Measurements from ENCODE around the gene TMC5.
"Not testable (repeated sequence)": the region's sequence is repeated elsewhere in the genome, so short reads cannot be mapped to it uniquely, and the experiment has no call there.

Gene TMC5, protein sequence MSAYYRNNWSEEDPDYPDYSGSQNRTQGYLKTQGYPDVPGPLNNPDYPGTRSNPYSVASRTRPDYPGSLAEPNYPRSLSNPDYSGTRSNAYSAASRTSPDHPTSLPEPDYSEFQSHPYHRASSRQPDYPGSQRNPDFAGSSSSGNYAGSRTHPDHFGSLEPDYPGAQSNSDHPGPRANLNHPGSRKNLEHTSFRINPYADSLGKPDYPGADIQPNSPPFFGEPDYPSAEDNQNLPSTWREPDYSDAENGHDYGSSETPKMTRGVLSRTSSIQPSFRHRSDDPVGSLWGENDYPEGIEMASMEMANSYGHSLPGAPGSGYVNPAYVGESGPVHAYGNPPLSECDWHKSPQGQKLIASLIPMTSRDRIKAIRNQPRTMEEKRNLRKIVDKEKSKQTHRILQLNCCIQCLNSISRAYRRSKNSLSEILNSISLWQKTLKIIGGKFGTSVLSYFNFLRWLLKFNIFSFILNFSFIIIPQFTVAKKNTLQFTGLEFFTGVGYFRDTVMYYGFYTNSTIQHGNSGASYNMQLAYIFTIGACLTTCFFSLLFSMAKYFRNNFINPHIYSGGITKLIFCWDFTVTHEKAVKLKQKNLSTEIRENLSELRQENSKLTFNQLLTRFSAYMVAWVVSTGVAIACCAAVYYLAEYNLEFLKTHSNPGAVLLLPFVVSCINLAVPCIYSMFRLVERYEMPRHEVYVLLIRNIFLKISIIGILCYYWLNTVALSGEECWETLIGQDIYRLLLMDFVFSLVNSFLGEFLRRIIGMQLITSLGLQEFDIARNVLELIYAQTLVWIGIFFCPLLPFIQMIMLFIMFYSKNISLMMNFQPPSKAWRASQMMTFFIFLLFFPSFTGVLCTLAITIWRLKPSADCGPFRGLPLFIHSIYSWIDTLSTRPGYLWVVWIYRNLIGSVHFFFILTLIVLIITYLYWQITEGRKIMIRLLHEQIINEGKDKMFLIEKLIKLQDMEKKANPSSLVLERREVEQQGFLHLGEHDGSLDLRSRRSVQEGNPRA

DNA sequence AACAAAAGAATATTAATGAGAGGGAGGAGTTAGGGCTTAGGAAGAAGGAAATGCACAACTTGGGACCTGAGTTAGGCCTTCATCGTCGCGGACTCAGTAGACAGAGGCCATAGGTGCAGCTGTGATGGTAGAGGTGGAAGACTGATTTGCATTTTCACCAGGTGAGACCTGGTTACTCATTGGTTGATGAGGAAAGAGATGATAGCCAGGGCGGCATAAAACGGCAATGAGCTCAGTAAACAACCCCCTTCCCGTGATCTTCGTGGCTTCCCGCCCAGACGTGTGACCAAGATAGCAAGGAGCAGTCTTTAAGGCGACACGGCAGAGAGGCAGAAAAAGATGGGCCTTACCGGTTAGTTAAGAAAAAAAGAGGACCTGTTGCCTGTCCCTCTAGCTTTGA lies at the start of gene TMC5:
Gene TMC5 (plus strand): TSS at position 244 of the 400 bp plus-strand sequence. CDS start 22,156 bp downstream, outside the sequence.
- Histone ChIP-seq H4K20me1 (ENCODE audit: control insufficient read depth, insufficient read depth, low read depth, low read length) (no peaks in the 10 kb centered on the region), H3K36me3 (ENCODE audit: control insufficient read depth, low read length) (no peaks in the 10 kb centered on the region), H3K9me2 (replicated peaks; ENCODE audit: control insufficient read depth, low read length) (no peaks in the 10 kb centered on the region), H3K9me3 (ENCODE audit: control insufficient read depth, insufficient read depth, low read length) (no peaks in the 10 kb centered on the region), H3K4me1 (ENCODE audit: control insufficient read depth, low read length) (peaks cover 4% of the 10 kb centered on the region; the same call in 1 of the 2 replicates), H3K27me3 (ENCODE audit: control insufficient read depth, low read length) (peaks cover 4% of the 10 kb centered on the region; the same call in 1 of the 2 replicates), H3K4me3 (ENCODE audit: low read length) (no peak within 1 kb of the TSS), H3F3A (ENCODE audit: control insufficient read depth, insufficient read depth) (no peaks in the 10 kb centered on the region), H3K4me2 (ENCODE audit: low read length) (no peak within 1 kb of the TSS), H3K79me2 (ENCODE audit: control insufficient read depth, low read length) (no peaks in the 10 kb centered on the region), H3K27ac (ENCODE audit: low read depth, low read length) (no peak within 1 kb of the TSS)
- no peak for TF ChIP-seq EZH2phosphoT487 (IDR thresholded peaks at IDR 0.05; ENCODE audit: borderline replicate concordance, low read length)
- TF ChIP-seq, protein P1, sequence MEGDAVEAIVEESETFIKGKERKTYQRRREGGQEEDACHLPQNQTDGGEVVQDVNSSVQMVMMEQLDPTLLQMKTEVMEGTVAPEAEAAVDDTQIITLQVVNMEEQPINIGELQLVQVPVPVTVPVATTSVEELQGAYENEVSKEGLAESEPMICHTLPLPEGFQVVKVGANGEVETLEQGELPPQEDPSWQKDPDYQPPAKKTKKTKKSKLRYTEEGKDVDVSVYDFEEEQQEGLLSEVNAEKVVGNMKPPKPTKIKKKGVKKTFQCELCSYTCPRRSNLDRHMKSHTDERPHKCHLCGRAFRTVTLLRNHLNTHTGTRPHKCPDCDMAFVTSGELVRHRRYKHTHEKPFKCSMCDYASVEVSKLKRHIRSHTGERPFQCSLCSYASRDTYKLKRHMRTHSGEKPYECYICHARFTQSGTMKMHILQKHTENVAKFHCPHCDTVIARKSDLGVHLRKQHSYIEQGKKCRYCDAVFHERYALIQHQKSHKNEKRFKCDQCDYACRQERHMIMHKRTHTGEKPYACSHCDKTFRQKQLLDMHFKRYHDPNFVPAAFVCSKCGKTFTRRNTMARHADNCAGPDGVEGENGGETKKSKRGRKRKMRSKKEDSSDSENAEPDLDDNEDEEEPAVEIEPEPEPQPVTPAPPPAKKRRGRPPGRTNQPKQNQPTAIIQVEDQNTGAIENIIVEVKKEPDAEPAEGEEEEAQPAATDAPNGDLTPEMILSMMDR (IDR thresholded peaks at IDR 0.05; ENCODE audit: low read depth, low read length, poor library complexity, severe bottlenecking), result no peak

DNA sequence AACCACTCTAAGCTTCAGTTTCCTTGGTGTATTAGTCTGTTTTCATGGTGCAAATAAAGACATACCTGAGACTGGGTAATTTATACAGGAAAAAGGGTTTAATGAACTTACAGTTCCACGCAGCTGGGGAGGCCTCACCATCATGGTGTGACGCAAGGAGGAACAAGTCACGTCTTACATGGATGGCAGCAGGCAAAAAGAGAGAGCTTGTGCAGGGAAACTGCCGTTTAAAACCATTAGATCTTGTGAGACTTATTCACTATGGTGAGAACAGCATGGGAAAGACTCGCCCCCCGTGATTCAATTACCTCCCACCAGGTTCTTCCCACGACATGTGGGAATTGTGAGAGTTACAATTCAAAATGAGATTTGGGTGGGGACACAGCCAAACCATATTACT lies 45.1 kb upstream of the TMC5 start:
- not testable (repeated sequence) for H3K4me2 ChIP-seq (ENCODE audit: low read length); H4K20me1 ChIP-seq (ENCODE audit: control insufficient read depth, insufficient read depth, low read depth, low read length); H3K27ac ChIP-seq (ENCODE audit: low read depth, low read length); H3K4me3 ChIP-seq (ENCODE audit: low read length); H3K79me2 ChIP-seq (ENCODE audit: control insufficient read depth, low read length); H3K9me2 ChIP-seq (replicated peaks; ENCODE audit: control insufficient read depth, low read length); H3F3A ChIP-seq (ENCODE audit: control insufficient read depth, insufficient read depth); H3K4me1 ChIP-seq (ENCODE audit: control insufficient read depth, low read length); H3K9me3 ChIP-seq (ENCODE audit: control insufficient read depth, insufficient read depth, low read length); H3K27me3 ChIP-seq (ENCODE audit: control insufficient read depth, low read length); H3K36me3 ChIP-seq (ENCODE audit: control insufficient read depth, low read length)

DNA sequence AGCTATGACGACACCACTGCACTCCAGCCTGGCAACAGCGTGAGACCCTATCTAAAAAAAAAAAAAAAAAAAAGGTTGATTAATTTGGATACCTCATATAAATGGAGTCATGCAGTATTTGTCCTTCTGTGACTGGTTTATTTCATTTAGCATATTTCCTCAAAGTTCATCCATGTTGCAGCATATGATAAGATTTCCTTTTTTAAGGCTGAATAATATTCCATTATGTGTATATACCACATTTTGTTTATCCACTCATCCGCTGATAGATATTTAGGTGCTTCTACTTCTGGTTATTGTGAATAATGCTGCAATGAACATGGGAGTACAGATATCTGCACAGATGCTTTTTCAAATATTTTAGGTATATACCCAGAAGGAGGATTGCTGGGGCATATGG lies 43.3 kb upstream of the TMC5 start:
- H3K27me3 ChIP-seq (ENCODE audit: control insufficient read depth, low read length), result 0 out of 2 replicates have a peak, but pooled peaks cover 3% of the 10 kb centered on the region
- H3K4me3 ChIP-seq (ENCODE audit: low read length), result no peak overlapping the region
- no peaks in the 10 kb centered on the region for H3K9me3 ChIP-seq (ENCODE audit: control insufficient read depth, insufficient read depth, low read length)
- no peaks in the 10 kb centered on the region for H3K4me1 ChIP-seq (ENCODE audit: control insufficient read depth, low read length)
- H4K20me1 ChIP-seq (ENCODE audit: control insufficient read depth, insufficient read depth, low read depth, low read length), result no peaks in the 10 kb centered on the region
- H3K79me2 ChIP-seq (ENCODE audit: control insufficient read depth, low read length), result no peaks in the 10 kb centered on the region
- H3K27ac ChIP-seq (ENCODE audit: low read depth, low read length), result no peak overlapping the region
- TF ChIP-seq, protein P1 (IDR thresholded peaks at IDR 0.05; ENCODE audit: low read depth, low read length, poor library complexity, severe bottlenecking), result no peak
- no peak for TF ChIP-seq EZH2phosphoT487 (IDR thresholded peaks at IDR 0.05; ENCODE audit: borderline replicate concordance, low read length)
- no peaks in the 10 kb centered on the region for H3F3A ChIP-seq (ENCODE audit: control insufficient read depth, insufficient read depth)
- H3K36me3 ChIP-seq (ENCODE audit: control insufficient read depth, low read length), result no peaks in the 10 kb centered on the region
- H3K4me2 ChIP-seq (ENCODE audit: low read length), result no peak overlapping the region
- no peaks in the 10 kb centered on the region for H3K9me2 ChIP-seq (replicated peaks; ENCODE audit: control insufficient read depth, low read length)

Measured in DOHH2 (cell line).